HS-27A (cell line): ENCODE measurements around the gene BRAT1.
"Not testable (repeated sequence)": the region's sequence is repeated elsewhere in the genome, so short reads cannot be mapped to it uniquely, and the experiment has no call there.

Experiments used
- DNase-seq: peaks from one replicate; pipeline ENCODE4 v3.0.0-alpha.2; 2012; ENCODE audit warnings: low read depth, missing footprints

Gene BRAT1

GRCh38 chr7:2555121-2556052, at the start of gene BRAT1:
Gene BRAT1, minus strand, starts transcription at chr7:2555524. Its CDS starts 1,093 bp downstream, at chr7:2554431.
- peak; percentile 70 for DNase-seq

- no peak for DNase-seq
Measured at GRCh38 chr7:2604608-2605174, 49.4 kb upstream of the BRAT1 start.

- DNase-seq: no peak
Measured at GRCh38 chr7:2603044-2603965, 48.0 kb upstream of the BRAT1 start.

GRCh38 chr7:2602406-2603043, 47.2 kb upstream of the BRAT1 start:
- DNase-seq: no peak

GRCh38 chr7:2601907-2602306, 46.6 kb upstream of the BRAT1 start:
- DNase-seq: no peak

- no peak for DNase-seq
Measured at GRCh38 chr7:2601065-2601464, 45.7 kb upstream of the BRAT1 start.

GRCh38 chr7:2598154-2598823, 43.0 kb upstream of the BRAT1 start:
- DNase-seq: no peak

GRCh38 chr7:2597273-2597640, 41.9 kb upstream of the BRAT1 start:
- DNase-seq: no peak

- no peak for DNase-seq
Measured at GRCh38 chr7:2596464-2597272, 41.3 kb upstream of the BRAT1 start.

- no peak for DNase-seq
Measured at GRCh38 chr7:2595258-2595860, 40.0 kb upstream of the BRAT1 start.

- DNase-seq: no peak
Measured at GRCh38 chr7:2594599-2594998, 39.3 kb upstream of the BRAT1 start.

GRCh38 chr7:2593036-2593727, 37.9 kb upstream of the BRAT1 start:
- no peak for DNase-seq

GRCh38 chr7:2592375-2592865, 37.1 kb upstream of the BRAT1 start:
- DNase-seq: no peak

- DNase-seq: not testable (repeated sequence)
Measured at GRCh38 chr7:2589941-2590340, 34.6 kb upstream of the BRAT1 start.

GRCh38 chr7:2589341-2589740, 34.0 kb upstream of the BRAT1 start:
- no peak for DNase-seq

GRCh38 chr7:2587778-2588177, 32.5 kb upstream of the BRAT1 start:
- DNase-seq: no peak

- DNase-seq: no peak
Measured at GRCh38 chr7:2587134-2587533, 31.8 kb upstream of the BRAT1 start.

- DNase-seq: no peak
Measured at GRCh38 chr7:2586326-2587020, 31.1 kb upstream of the BRAT1 start.

- DNase-seq: no peak
Measured at GRCh38 chr7:2585446-2585845, 30.1 kb upstream of the BRAT1 start.
